Psoas muscle (tissue), 8 donors: ENCODE results near the gene UBP1. TPM values are rescaled to one million over a fixed set of nuclear protein-coding genes. Genes with fewer than 3 reads are reported as not detected.

Source experiments
- ATAC-seq, 4 donors: fragments of 200-7000 bp; cut with Tn5 transposase; one replicate each; pipeline ENCODE4 v1.9.1; 2020; ENCODE audit warnings: moderate library complexity in 3 of 4, mild to moderate bottlenecking in 2 of 4
- DNase-seq, 2 donors: peaks; one replicate each; pipeline ENCODE4 v3.0.0-alpha.2; 2020
- H3K27ac ChIP-seq: fragments of 200-600 bp; one replicate; pipeline ENCODE4 v1.8.0; 2022
- H3K27me3 ChIP-seq, 3 donors: fragments of 200-600 bp in 1 of 3; one replicate each; pipeline versions ENCODE4 v1.6.1 to v1.8.0; 2013 to 2022; ENCODE audit warnings: low read length in 2 of 3, mild to moderate bottlenecking in 2 of 3, moderate library complexity in 1 of 3; ENCODE audit not compliant: insufficient read depth in 3 of 3
- H3K36me3 ChIP-seq, 2 donors: fragments of 200-600 bp in 1 of 2; one replicate each; pipeline versions ENCODE4 v1.6.1 to v1.8.0; 2013 to 2022; ENCODE audit warnings: low read depth in 1 of 2, mild to moderate bottlenecking in 1 of 2, moderate library complexity in 1 of 2; ENCODE audit not compliant: insufficient read depth in 1 of 2
- H3K4me1 ChIP-seq: fragments of 200-600 bp; one replicate; pipeline ENCODE4 v1.8.0; 2022
- H3K4me3 ChIP-seq: fragments of 200-600 bp; one replicate; pipeline ENCODE4 v1.8.0; 2022; ENCODE audit warnings: mild to moderate bottlenecking
- H3K9me3 ChIP-seq: fragments of 200-600 bp; one replicate; pipeline ENCODE4 v1.8.0; 2022
- CTCF ChIP-seq: fragments of 200-600 bp; IDR thresholded peaks from one replicate; pipeline ENCODE4 v1.8.0; 2022; ENCODE audit warnings: antibody characterized with exemption
- WGBS, 3 donors: extraction: QIAGEN DNeasy Blood & Tissue Kit; methylation state at CpG; one replicate each; pipeline versions ENCODE4 v1.1.6 to v1.1.7; 2013; 5-methylcytosine and 5-hydroxymethylcytosine counted together
- intact Hi-C, 2 donors: fragments of 100-400 bp; cut with DNase I; formaldehyde crosslinking; loops; one replicate each; pipeline versions ENCODE4 v1.11.0 to v1.14.2; 2022
- polyA plus RNA-seq, 3 donors: library from polyadenylated mRNA; stranded (reverse); fragments of 200-250 nt; gene quantifications; one replicate each; pipeline ENCODE4 v1.2.3, GENCODE V29; 2013
- total RNA-seq, 4 donors: library from RNA; stranded (reverse); fragmentation: NEBNext Ultra II Directional in 2 of 4; extraction: Animal tissue kit (Norgen Biotek cat#: 25700) in 2 of 4; gene quantifications; one replicate each; pipeline versions ENCODE4 v1.2.1 to v1.2.4, GENCODE V29; 2021 to 2023
- donor health status: healthy with polysubstance abuse.
- donor health status: DM: no; HTN: no; CAD: no; lungs with moderate emphysema.
- donor health status: Bipolar disorder and iron deficiency.
- donor health status: healthy.
- donor health status: DM: yes; HTN: yes; CAD: no.
- donor health status: DM: no; HTN: no; CAD: no.
- donor health status: DM: no; HTN: no; CAD: no.
- donor health status: DM: yes; HTN: yes; CAD: no.

The UBP1 gene
- total and polyA plus RNA-seq, 7 donors = 12.6 to 44.1 (median 24.8) TPM

- intact Hi-C loops = no loop called here
- no peak for TF ChIP-seq CTCF
- peaks cover 5% of the 10 kb centered on the region for H3K4me1 ChIP-seq
- no peak for ATAC-seq
- no peak for DNase-seq
- H3K36me3 ChIP-seq = peaks cover 2 to 55% of the 10 kb centered on the region in 2 donors
- WGBS, 3 donors = 76 to 85% (median 83%) methylated on average over 5 of the region's 5 CpGs
- H3K9me3 ChIP-seq = no peaks in the 10 kb centered on the region
- no peaks in the 10 kb centered on the region for H3K27me3 ChIP-seq
- no peak overlapping the region for H3K4me3 ChIP-seq
- no peak overlapping the region for H3K27ac ChIP-seq
Measured at GRCh38 chr3:33385423-33385822, 54.8 kb downstream of the UBP1 start.

- Histone ChIP-seq H3K27me3 (no peaks in the 10 kb centered on the region), H3K4me1 (peaks cover 6% of the 10 kb centered on the region), H3K9me3 (no peaks in the 10 kb centered on the region), H3K27ac (no peak overlapping the region), H3K36me3 (peaks cover under 1 to 40% of the 10 kb centered on the region in 2 donors), H3K4me3 (no peak overlapping the region)
- 96 to 99% (median 98%) methylated on average over 12 of the region's 12 CpGs for WGBS, 3 donors
- no peak for ATAC-seq
- no peak for DNase-seq
- intact Hi-C loops = no loop called here
- TF ChIP-seq CTCF = no peak
Measured at GRCh38 chr3:33383951-33384350, 56.3 kb downstream of the UBP1 start.

- H3K27me3 ChIP-seq = no peaks in the 10 kb centered on the region
- 39 to 76% (median 54%) methylated on average over 3 of the region's 3 CpGs for WGBS, 3 donors
- intact Hi-C loops = no loop called here
- peaks cover 0 to 14% of the 10 kb centered on the region in 2 donors for H3K36me3 ChIP-seq
- H3K4me3 ChIP-seq = no peak overlapping the region
- peaks cover 6% of the 10 kb centered on the region for H3K4me1 ChIP-seq
- no peak for TF ChIP-seq CTCF
- DNase-seq = no peak
- ATAC-seq = peak; percentile 60 to 84 (median 76)
- H3K27ac ChIP-seq = peak overlapping the region; percentile 42
- H3K9me3 ChIP-seq = no peaks in the 10 kb centered on the region
Measured at GRCh38 chr3:33380653-33381052, 59.6 kb downstream of the UBP1 start.

GRCh38 chr3:33377931-33378330 lies 62.3 kb downstream of the UBP1 start:
- ATAC-seq (peak in 1 of 4 donors; percentile 22), DNase-seq (no peak)
- H3K36me3 ChIP-seq = peaks cover 0 to 6% of the 10 kb centered on the region in 2 donors
- 93 to 96% (median 94%) methylated on average over 3 of the region's 3 CpGs for WGBS, 3 donors
- H3K27ac ChIP-seq = no peak overlapping the region
- H3K9me3 ChIP-seq = no peaks in the 10 kb centered on the region
- H3K4me3 ChIP-seq = no peak overlapping the region
- TF ChIP-seq CTCF = no peak
- intact Hi-C loops = no loop called here
- H3K4me1 ChIP-seq = peaks cover 6% of the 10 kb centered on the region
- no peaks in the 10 kb centered on the region for H3K27me3 ChIP-seq

- no peaks in the 10 kb centered on the region for H3K27me3 ChIP-seq
- peaks cover 6% of the 10 kb centered on the region for H3K4me1 ChIP-seq
- no peak for DNase-seq
- intact Hi-C loops = no loop called here
- no peak for TF ChIP-seq CTCF
- H3K9me3 ChIP-seq = no peaks in the 10 kb centered on the region
- no peak overlapping the region for H3K27ac ChIP-seq
- 87 to 95% (median 90%) methylated on average over 3 of the region's 3 CpGs for WGBS, 3 donors
- peaks cover 0 to 6% of the 10 kb centered on the region in 2 donors for H3K36me3 ChIP-seq
- peak in 1 of 4 donors; percentile 25 for ATAC-seq
- no peak overlapping the region for H3K4me3 ChIP-seq
Measured at GRCh38 chr3:33377489-33377888, 62.7 kb downstream of the UBP1 start.
